Esophagus squamous epithelium (tissue), 5 donors: ENCODE data around the gene ST6GALNAC3. TPM values are rescaled to one million over a fixed set of nuclear protein-coding genes. Genes with fewer than 3 reads are reported as not detected.
A peak's percentile ranks its signal among the peaks of the same experiment; 100 is the strongest.

ENCODE experiments used
- DNase-seq: peaks from one replicate; lab custom pipeline; 2025; lab: John Stamatoyannopoulos, UW
- H3K27ac ChIP-seq, 4 donors: fragments of 200-600 bp; sonication (generic); one replicate each; pipeline ENCODE4 v1.5.1; 2016 to 2019; ENCODE audit warnings: mild to moderate bottlenecking in 1 of 4
- H3K27me3 ChIP-seq, 4 donors: fragments of 200-600 bp; sonication (generic); 1 replicate in 3 of 4; 2 replicates in 1 of 4; pipeline versions ENCODE4 v1.5.1 to v1.6.0; 2017 to 2021; ENCODE audit warnings: antibody characterized with exemption in 1 of 4
- H3K36me3 ChIP-seq, 3 donors: fragments of 200-600 bp; sonication (generic); one replicate each; pipeline ENCODE4 v1.5.1; 2016 to 2019
- H3K4me1 ChIP-seq, 3 donors: fragments of 200-600 bp; sonication (generic); one replicate each; pipeline ENCODE4 v1.5.1; 2017 to 2019
- H3K4me3 ChIP-seq, 4 donors: fragments of 200-600 bp; sonication (generic); 1 replicate in 3 of 4; 2 replicates in 1 of 4; pipeline ENCODE4 v1.5.1; 2016 to 2019; ENCODE audit warnings: mild to moderate bottlenecking in 2 of 4, moderate library complexity in 1 of 4
- H3K9me3 ChIP-seq, 3 donors: fragments of 200-600 bp; sonication (generic); one replicate each; pipeline ENCODE4 v1.5.1; 2016 to 2019
- POLR2A ChIP-seq, 4 donors: fragments of 450-650 bp; IDR thresholded peaks; one replicate each; pipeline ENCODE4 v1.6.1; 2017; ENCODE audit warnings: antibody characterized with exemption in 4 of 4, mild to moderate bottlenecking in 4 of 4, moderate library complexity in 3 of 4
- WGBS, 2 donors: methylation state at CpG; one replicate each; pipeline ENCODE4 v1.1.5; 2018; 5-methylcytosine and 5-hydroxymethylcytosine counted together
- intact Hi-C: fragments of 100-400 bp; cut with DNase I; formaldehyde crosslinking; loops from one replicate; pipeline ENCODE4 v1.15.0; 2022
- total RNA-seq, 4 donors: library from RNA; depleted of rRNA; stranded (reverse); fragments of >200 nt; gene quantifications; one replicate each; pipeline ENCODE4 v1.1.0, GENCODE V29; 2016
- TF ChIP-seq, protein P1 (sequence below), 6 experiments: fragments of 450-650 bp in 4 of 6; fragments of 200-600 bp in 2 of 6; sonication (generic) in 2 of 6; IDR thresholded peaks; one replicate each; pipeline ENCODE4 v1.5.1; 2016 to 2019; ENCODE audit warnings: antibody characterized with exemption in 6 of 6, mild to moderate bottlenecking in 4 of 6, moderate library complexity in 4 of 6
- donor health status: DM: yes; HTN: yes; CAD: no.

ST6GALNAC3 gene
- total RNA-seq, 4 donors from 2014 or later: 0.27 to 4.3 (median 2.2) TPM

DNA sequence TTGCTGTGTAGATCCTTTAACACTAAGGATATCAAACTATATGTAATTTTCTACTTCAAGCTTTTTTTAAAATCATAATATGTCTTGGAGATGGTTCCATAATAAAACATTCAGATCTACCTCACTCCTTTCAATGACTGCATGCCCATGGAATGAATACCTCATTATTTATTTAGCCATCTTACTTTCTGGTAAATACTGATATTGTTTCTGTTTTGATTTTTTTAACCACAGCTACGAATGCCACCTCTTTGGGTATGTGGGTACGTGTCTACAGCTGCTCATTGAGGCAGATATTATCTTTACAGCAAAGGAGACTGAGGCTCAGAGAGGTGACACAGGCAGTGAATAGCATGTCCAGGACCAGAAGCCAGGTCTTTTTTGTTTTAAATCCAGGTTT lies 215.7 kb downstream of the ST6GALNAC3 start:
- H3K4me1 ChIP-seq: no peaks in the 10 kb centered on the region
- H3K36me3 ChIP-seq: no peaks in the 10 kb centered on the region
- intact Hi-C loops: no loop called here
- no peak for DNase-seq
- H3K27me3 ChIP-seq: no peaks in the 10 kb centered on the region
- 63 to 67% methylated on average over 2 of the region's 2 CpGs for WGBS, 2 donors
- H3K4me3 ChIP-seq: no peak overlapping the region
- no peak for TF ChIP-seq POLR2A (IDR thresholded peaks at IDR 0.05)
- TF ChIP-seq, protein P1, sequence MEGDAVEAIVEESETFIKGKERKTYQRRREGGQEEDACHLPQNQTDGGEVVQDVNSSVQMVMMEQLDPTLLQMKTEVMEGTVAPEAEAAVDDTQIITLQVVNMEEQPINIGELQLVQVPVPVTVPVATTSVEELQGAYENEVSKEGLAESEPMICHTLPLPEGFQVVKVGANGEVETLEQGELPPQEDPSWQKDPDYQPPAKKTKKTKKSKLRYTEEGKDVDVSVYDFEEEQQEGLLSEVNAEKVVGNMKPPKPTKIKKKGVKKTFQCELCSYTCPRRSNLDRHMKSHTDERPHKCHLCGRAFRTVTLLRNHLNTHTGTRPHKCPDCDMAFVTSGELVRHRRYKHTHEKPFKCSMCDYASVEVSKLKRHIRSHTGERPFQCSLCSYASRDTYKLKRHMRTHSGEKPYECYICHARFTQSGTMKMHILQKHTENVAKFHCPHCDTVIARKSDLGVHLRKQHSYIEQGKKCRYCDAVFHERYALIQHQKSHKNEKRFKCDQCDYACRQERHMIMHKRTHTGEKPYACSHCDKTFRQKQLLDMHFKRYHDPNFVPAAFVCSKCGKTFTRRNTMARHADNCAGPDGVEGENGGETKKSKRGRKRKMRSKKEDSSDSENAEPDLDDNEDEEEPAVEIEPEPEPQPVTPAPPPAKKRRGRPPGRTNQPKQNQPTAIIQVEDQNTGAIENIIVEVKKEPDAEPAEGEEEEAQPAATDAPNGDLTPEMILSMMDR (IDR thresholded peaks at IDR 0.05): no peak
- no peak overlapping the region for H3K27ac ChIP-seq
- no peaks in the 10 kb centered on the region for H3K9me3 ChIP-seq

DNA sequence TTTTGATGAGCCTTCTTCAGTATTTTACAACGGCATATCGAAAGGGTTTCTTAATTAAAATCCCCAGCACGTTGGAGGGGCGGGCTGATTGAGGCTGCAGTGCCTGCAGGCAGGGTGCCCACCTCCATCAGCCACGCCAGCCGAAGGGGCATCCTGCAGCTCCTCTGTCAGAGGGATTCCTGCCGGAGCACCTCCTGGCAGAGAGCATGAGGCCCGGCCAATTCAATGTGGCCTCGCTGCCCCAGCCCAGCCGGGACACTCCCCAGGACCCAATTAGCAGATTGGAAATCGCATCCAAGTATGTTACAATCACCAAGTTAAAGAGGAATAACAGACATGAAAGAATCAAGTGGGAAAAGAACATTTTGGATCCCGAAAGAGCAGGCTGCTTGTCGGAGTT lies 216.6 kb downstream of the ST6GALNAC3 start:
- TF ChIP-seq, protein P1 (IDR thresholded peaks at IDR 0.05): no peak
- no peak for TF ChIP-seq POLR2A (IDR thresholded peaks at IDR 0.05)
- intact Hi-C loops: no loop called here
- Histone ChIP-seq H3K36me3 (no peaks in the 10 kb centered on the region), H3K4me1 (no peaks in the 10 kb centered on the region), H3K27ac (no peak overlapping the region), H3K27me3 (no peaks in the 10 kb centered on the region), H3K9me3 (no peaks in the 10 kb centered on the region), H3K4me3 (peak overlapping the region in 1 of 4 donors; percentile 44)
- whole genome bisulfite sequencing, 2 donors: 73 to 75% methylated on average over 11 of the region's 13 CpGs
- DNase-seq: no peak

DNA sequence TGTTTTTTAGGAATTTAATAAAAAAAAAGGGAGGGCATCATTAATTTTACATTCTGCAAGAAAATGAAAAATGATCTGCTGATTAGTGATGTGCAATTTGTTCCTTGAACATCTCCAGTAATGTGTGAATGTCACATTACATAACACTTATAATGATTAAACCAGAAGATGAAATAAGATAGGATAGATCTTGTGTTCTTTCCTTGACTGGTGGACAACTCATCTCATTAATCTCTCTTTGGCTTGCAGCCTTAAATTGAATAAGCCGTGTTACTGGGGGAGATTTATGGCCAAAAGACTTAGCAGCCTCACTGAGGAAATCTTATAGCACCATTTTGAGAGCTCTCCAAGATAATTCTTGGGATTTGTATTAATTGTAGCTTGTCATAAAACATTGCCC lies 217.2 kb downstream of the ST6GALNAC3 start:
- H3K4me3 ChIP-seq: no peak overlapping the region
- no peak overlapping the region for H3K27ac ChIP-seq
- no peaks in the 10 kb centered on the region for H3K27me3 ChIP-seq
- TF ChIP-seq, protein P1 (IDR thresholded peaks at IDR 0.05): no peak
- TF ChIP-seq POLR2A (IDR thresholded peaks at IDR 0.05): no peak
- no peaks in the 10 kb centered on the region for H3K9me3 ChIP-seq
- no peaks in the 10 kb centered on the region for H3K4me1 ChIP-seq
- no peak for DNase-seq
- intact Hi-C loops: no loop called here
- WGBS, 2 donors: 33 to 37% methylated on average over 1 of the region's 1 CpG
- H3K36me3 ChIP-seq: no peaks in the 10 kb centered on the region

DNA sequence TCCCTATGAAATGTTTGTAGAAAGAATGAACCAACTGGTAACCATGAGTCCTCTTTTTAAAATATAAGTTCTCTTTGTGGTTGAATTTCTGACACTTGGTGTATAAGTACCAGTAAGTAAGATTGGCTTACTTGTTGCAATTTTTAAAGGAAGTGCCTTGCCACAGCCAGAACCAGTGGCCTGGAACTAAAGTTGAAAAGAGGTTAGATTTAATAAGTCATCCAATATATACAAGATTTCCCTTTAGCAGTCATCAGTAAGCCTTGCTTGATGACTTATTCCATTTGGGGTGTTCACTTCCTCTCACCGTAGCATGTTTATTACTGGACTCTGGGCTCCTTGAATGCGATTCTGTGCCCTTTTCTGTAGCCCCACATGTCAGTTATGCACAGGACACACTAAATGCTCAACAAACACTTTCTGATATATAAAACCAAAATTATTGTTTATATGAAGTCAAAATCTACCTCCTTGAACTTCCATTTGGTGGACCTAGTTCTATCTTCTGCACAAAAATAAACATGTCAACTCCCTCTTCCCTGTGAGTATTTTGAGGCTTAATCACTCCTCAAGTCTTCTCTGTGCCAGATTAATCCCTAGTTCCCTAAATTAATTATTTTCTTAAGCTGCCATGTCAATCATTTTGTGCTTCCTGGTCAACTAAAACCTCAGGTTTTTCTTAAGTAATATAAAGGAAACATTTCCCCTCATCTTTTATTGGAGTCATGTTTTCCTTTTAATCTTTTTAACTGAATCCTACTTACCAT lies 218.1 kb downstream of the ST6GALNAC3 start:
- intact Hi-C loops: no loop called here
- no peaks in the 10 kb centered on the region for H3K4me1 ChIP-seq
- no peak for DNase-seq
- H3K27me3 ChIP-seq: no peaks in the 10 kb centered on the region
- H3K4me3 ChIP-seq: no peak overlapping the region
- no peak overlapping the region for H3K27ac ChIP-seq
- WGBS, 2 donors: 69 to 77% methylated on average over 2 of the region's 2 CpGs
- no peaks in the 10 kb centered on the region for H3K36me3 ChIP-seq
- no peaks in the 10 kb centered on the region for H3K9me3 ChIP-seq
- TF ChIP-seq POLR2A (IDR thresholded peaks at IDR 0.05): no peak
- TF ChIP-seq, protein P1 (IDR thresholded peaks at IDR 0.05): no peak

DNA sequence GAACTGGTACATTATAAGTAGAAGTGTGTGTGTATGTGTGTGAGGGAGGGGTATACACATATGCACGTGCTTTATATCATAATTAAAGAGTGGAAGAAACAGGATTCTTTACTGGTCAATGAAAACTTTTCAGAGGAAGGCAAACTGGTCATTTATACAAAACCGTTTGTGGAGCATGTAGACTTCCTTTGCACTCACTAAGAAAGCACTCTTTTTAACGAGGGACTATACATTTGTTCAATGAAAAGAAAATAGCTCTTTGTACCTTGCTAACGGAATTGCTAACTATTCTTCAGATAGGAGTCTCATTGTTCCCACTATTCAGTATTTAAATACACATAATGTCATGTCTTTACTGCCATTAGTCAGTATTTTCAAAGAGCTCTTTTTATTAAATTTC lies 219.3 kb downstream of the ST6GALNAC3 start:
- Histone ChIP-seq H3K36me3 (no peaks in the 10 kb centered on the region), H3K9me3 (no peaks in the 10 kb centered on the region), H3K4me1 (no peaks in the 10 kb centered on the region), H3K27ac (no peak overlapping the region), H3K4me3 (no peak overlapping the region), H3K27me3 (no peaks in the 10 kb centered on the region)
- DNase-seq: no peak
- TF ChIP-seq, protein P1 (IDR thresholded peaks at IDR 0.05): no peak
- no peak for TF ChIP-seq POLR2A (IDR thresholded peaks at IDR 0.05)
- 41 to 50% methylated on average over 4 of the region's 4 CpGs for WGBS, 2 donors
- intact Hi-C loops: no loop called here
